GM18519 (cell line): Measurements from ENCODE around the gene CHRDL2.

Experiments used
- ATAC-seq: cut with Tn5 transposase; IDR thresholded peaks from one replicate; pipeline ENCODE4 v1.9.1; 2021; ENCODE audit warnings: mild to moderate bottlenecking, moderate library complexity; ENCODE audit not compliant: unreplicated experiment, low FRiP score

CHRDL2 gene

GRCh38 chr11:74717221-74717969 lies 13.8 kb downstream of the CHRDL2 start:
- ATAC-seq, result no peak

- no peak for ATAC-seq
These were observed 16.3 kb downstream of the CHRDL2 start for GRCh38 chr11:74714904-74715303.

- ATAC-seq, result no peak
These were observed 17.5 kb downstream of the CHRDL2 start for GRCh38 chr11:74713686-74714085.

GRCh38 chr11:74710281-74710938 lies 20.8 kb downstream of the CHRDL2 start:
- ATAC-seq, result no peak

GRCh38 chr11:74709175-74709574 lies 22.1 kb downstream of the CHRDL2 start:
- no peak for ATAC-seq

- no peak for ATAC-seq
These were observed 23.4 kb downstream of the CHRDL2 start for GRCh38 chr11:74707602-74708510.

- no peak for ATAC-seq
These were observed 24.0 kb downstream of the CHRDL2 start for GRCh38 chr11:74707182-74707581.

- no peak for ATAC-seq
These were observed 28.0 kb downstream of the CHRDL2 start for GRCh38 chr11:74703211-74703610.

GRCh38 chr11:74702383-74703007 lies 28.7 kb downstream of the CHRDL2 start:
- ATAC-seq, result no peak

GRCh38 chr11:74701351-74701750 lies 29.9 kb downstream of the CHRDL2 start:
- no peak for ATAC-seq

GRCh38 chr11:74699615-74700396 lies 31.4 kb downstream of the CHRDL2 start:
- ATAC-seq, result no peak

- no peak for ATAC-seq
These were observed 33.5 kb downstream of the CHRDL2 start for GRCh38 chr11:74697722-74698121.

- no peak for ATAC-seq
These were observed 34.1 kb downstream of the CHRDL2 start for GRCh38 chr11:74696939-74697675.

GRCh38 chr11:74696500-74696899 lies 34.7 kb downstream of the CHRDL2 start:
- no peak for ATAC-seq

- no peak for ATAC-seq
These were observed 35.4 kb downstream of the CHRDL2 start for GRCh38 chr11:74695705-74696280.

- ATAC-seq, result no peak
These were observed 36.9 kb downstream of the CHRDL2 start for GRCh38 chr11:74694136-74694930.

GRCh38 chr11:74693531-74693930 lies 37.7 kb downstream of the CHRDL2 start:
- no peak for ATAC-seq

GRCh38 chr11:74691755-74692154 lies 39.5 kb downstream of the CHRDL2 start:
- ATAC-seq, result no peak
